ENCODE data around the gene HCFC2.

DNA sequence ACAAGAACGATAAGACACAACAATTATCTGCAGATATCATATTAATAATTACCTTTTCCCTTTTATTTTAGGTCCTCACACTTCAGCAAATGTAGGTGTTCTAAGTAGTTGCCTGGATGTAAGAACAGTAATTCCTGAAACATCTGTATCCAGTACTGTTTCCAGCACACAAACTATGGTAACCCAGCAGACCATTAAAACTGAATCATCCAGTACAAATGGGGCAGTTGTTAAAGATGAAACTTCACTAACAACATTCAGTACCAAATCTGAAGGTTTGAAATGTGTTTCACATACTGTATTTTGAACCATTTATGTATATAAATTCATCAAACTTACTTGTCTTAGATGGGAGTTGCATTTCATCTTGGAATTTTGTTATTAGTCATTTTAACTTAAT lies 31.0 kb downstream of the HCFC2 start:
- TF ChIP-seq, protein P1, sequence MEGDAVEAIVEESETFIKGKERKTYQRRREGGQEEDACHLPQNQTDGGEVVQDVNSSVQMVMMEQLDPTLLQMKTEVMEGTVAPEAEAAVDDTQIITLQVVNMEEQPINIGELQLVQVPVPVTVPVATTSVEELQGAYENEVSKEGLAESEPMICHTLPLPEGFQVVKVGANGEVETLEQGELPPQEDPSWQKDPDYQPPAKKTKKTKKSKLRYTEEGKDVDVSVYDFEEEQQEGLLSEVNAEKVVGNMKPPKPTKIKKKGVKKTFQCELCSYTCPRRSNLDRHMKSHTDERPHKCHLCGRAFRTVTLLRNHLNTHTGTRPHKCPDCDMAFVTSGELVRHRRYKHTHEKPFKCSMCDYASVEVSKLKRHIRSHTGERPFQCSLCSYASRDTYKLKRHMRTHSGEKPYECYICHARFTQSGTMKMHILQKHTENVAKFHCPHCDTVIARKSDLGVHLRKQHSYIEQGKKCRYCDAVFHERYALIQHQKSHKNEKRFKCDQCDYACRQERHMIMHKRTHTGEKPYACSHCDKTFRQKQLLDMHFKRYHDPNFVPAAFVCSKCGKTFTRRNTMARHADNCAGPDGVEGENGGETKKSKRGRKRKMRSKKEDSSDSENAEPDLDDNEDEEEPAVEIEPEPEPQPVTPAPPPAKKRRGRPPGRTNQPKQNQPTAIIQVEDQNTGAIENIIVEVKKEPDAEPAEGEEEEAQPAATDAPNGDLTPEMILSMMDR (IDR thresholded peaks at IDR 0.05) = no peak
- TF ChIP-seq POLR2AphosphoS5 (IDR thresholded peaks at IDR 0.05) = no peak
